Heart right ventricle (tissue), 12 donors: ENCODE measurements around the gene FBXL3. TPM values are rescaled to one million over a fixed set of nuclear protein-coding genes. Genes with fewer than 3 reads are reported as not detected.

Source experiments
- polyA plus RNA-seq, 2 donors: library from polyadenylated mRNA; stranded (reverse); fragments of 200-250 nt; gene quantifications; one replicate each; pipeline ENCODE4 v1.2.3, GENCODE V29; 2013
- total RNA-seq, 10 donors: library from RNA; stranded (reverse); fragmentation: NEBNext Ultra II Directional in 3 of 10; extraction: Animal tissue kit (Norgen Biotek cat#: 25700) in 3 of 10; gene quantifications; one replicate each; pipeline versions ENCODE4 v1.2.1 to v1.2.4, GENCODE V29; 2021 to 2023
- donor health status: ischemic (EF 13 %, LVEDD 7.1; RV severe dilation, severe dysfunction).
- donor health status: healthy with polysubstance abuse.
- donor health status: DM: no; HTN: yes; CAD: no.
- donor health status: DM: no; HTN: no; CAD: no.
- donor health status: ischemic (EF 25% LVEDD 6.9; RV normal size, moderate dysfunction).
- donor health status: ischemic (EF 25% LVEDD 5.7; RV mildly dilated, moderate dysfunction).
- donor health status: healthy.
- donor health status: nonischemic (EF 11% LVEDD 7.7; RV severe dilation, severe dysfunction).
- donor health status: DM: yes; HTN: yes; CAD: no.
- donor health status: PGD.
- donor health status: ischemic (EF 29% LVEDD 5.4; RV normal size, mild dysfunction).
- donor health status: nonischemic (EF 23%, LVEDD 6.1; RV moderate dilation, normal function).

FBXL3 gene
- total and polyA plus RNA-seq, 12 donors, result 16.5 to 41.7 (median 28.6) TPM

Other genes with a start within 250 kb of the FBXL3 start
- 10 to 100 TPM; 21.0 to 56.5 (median 32.5) TPM for gene KCTD12, start 140.8 kb downstream of the FBXL3 start, total RNA-seq
- gene KCTD12, start 140.8 kb downstream of the FBXL3 start, polyA plus RNA-seq, result 10 to 100 TPM; 12.4 to 15.5 TPM
- gene ACOD1, start 78.6 kb downstream of the FBXL3 start, total RNA-seq, result under 1 TPM in 1 of 10 donors, not detected in 9; 0.51 TPM
- gene ACOD1, start 78.6 kb downstream of the FBXL3 start, polyA plus RNA-seq, result not detected
- 10 to 100 TPM; 10.5 to 22.3 (median 16.0) TPM for gene CLN5, start 35.1 kb downstream of the FBXL3 start, total RNA-seq
- 10 to 100 TPM; 13.7 to 15.2 TPM for gene CLN5, start 35.1 kb downstream of the FBXL3 start, polyA plus RNA-seq